Measurements from ENCODE around the gene ZNF217. TPM values are rescaled to one million over a fixed set of nuclear protein-coding genes. Genes with fewer than 3 reads are reported as not detected.
"Not testable (repeated sequence)": the region's sequence is repeated elsewhere in the genome, so short reads cannot be mapped to it uniquely, and the experiment has no call there.

ZNF217 gene
- total RNA-seq, 1 donor from 2014 or later = 57.9 TPM

DNA sequence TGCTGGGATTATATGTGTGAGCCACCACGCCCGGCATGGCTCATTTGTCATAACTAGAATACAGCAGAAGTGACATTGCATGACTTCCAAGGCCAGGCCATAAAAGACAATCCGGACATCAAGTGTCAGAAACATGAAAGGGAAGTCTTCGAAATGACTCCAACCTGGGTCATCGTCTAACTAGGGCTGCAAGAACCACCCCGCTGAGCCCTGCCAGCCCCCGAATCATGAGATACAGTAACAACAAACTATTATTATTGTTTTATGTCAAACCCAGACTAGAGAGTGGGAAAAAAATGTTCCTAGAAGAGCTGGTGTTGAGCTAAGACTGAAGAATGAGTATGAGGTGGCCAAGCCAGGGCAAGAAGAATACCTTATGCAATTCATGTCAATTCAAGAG, 59.6 kb downstream of the ZNF217 start:
- H3K79me2 ChIP-seq (ENCODE audit: insufficient read depth, low read length) = no peaks in the 10 kb centered on the region
- no peak overlapping the region for H3K4me2 ChIP-seq (ENCODE audit: low read length)
- no peaks in the 10 kb centered on the region for H3K36me3 ChIP-seq (ENCODE audit: insufficient read depth, low read length)
- FAIRE-seq = no peak
- no peak overlapping the region for H3K27ac ChIP-seq (ENCODE audit: low read depth, low read length)
- H3K4me3 ChIP-seq (ENCODE audit: insufficient read depth, low read depth, low read length) = no peak overlapping the region
- Mint-ChIP-seq H3K4me3 (ENCODE audit: unreplicated experiment) (no peak overlapping the region), H3K27ac (ENCODE audit: unreplicated experiment) (no peak overlapping the region), H3K9me3 (ENCODE audit: unreplicated experiment) (peaks cover 2% of the 10 kb centered on the region), H3K27me3 (ENCODE audit: low read depth, unreplicated experiment) (no peaks in the 10 kb centered on the region), H3K4me1 (ENCODE audit: low read depth, unreplicated experiment) (no peaks in the 10 kb centered on the region), H3K36me3 (ENCODE audit: low read depth, unreplicated experiment) (no peaks in the 10 kb centered on the region)
- H3K9me3 ChIP-seq (ENCODE audit: insufficient read depth, low read depth, low read length) = no peaks in the 10 kb centered on the region
- H3K4me1 ChIP-seq (ENCODE audit: insufficient read depth, low read length) = no peaks in the 10 kb centered on the region
- TF ChIP-seq CTCF (IDR thresholded peaks at IDR 0.05; ENCODE audit: insufficient read depth, low read depth, low read length) (no peak), EZH2 (IDR thresholded peaks at IDR 0.05; ENCODE audit: insufficient read depth, low read length) (no peak)
- no peak for DNase-seq (ENCODE audit: low read depth)
- no peaks in the 10 kb centered on the region for H3K27me3 ChIP-seq (ENCODE audit: insufficient read depth, low read length)
- H3K9ac ChIP-seq (ENCODE audit: low read length) = no peak overlapping the region
- H4K20me1 ChIP-seq (ENCODE audit: insufficient read depth, low read length) = no peaks in the 10 kb centered on the region
- no peak overlapping the region for H2AFZ ChIP-seq (ENCODE audit: low read depth, low read length)

DNA sequence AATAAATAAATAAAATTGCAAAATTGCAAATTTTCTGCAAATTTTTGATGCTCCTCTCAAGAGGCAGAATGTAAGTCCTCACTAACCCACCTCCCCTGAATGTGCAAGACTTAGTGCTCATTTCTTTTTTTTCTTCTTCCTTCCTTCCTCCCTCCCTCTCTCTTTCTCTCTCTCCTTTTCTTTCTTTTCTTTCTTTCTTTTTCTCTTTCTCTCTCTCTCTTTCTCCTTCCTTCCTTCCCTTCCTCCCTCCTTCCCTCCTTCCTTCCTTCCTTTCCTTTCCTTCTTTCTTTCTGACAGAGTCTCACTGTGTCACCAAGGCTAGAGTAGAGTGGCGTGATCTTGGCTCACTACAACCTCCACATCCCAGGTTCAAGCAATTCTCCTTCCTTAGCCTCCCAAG, 60.1 kb downstream of the ZNF217 start:
- no peaks in the 10 kb centered on the region for H3K27me3 ChIP-seq (ENCODE audit: insufficient read depth, low read length)
- no peak for TF ChIP-seq EZH2 (IDR thresholded peaks at IDR 0.05; ENCODE audit: insufficient read depth, low read length)
- no peak for TF ChIP-seq CTCF (IDR thresholded peaks at IDR 0.05; ENCODE audit: insufficient read depth, low read depth, low read length)
- no peaks in the 10 kb centered on the region for H3K9me3 ChIP-seq (ENCODE audit: insufficient read depth, low read depth, low read length)
- no peaks in the 10 kb centered on the region for H3K36me3 Mint-ChIP-seq (ENCODE audit: low read depth, unreplicated experiment)
- no peaks in the 10 kb centered on the region for H3K4me1 ChIP-seq (ENCODE audit: insufficient read depth, low read length)
- no peak overlapping the region for H3K27ac Mint-ChIP-seq (ENCODE audit: unreplicated experiment)
- H3K9me3 Mint-ChIP-seq (ENCODE audit: unreplicated experiment) = peaks cover 2% of the 10 kb centered on the region
- H4K20me1 ChIP-seq (ENCODE audit: insufficient read depth, low read length) = no peaks in the 10 kb centered on the region
- no peak overlapping the region for H3K4me3 ChIP-seq (ENCODE audit: insufficient read depth, low read depth, low read length)
- H3K27me3 Mint-ChIP-seq (ENCODE audit: low read depth, unreplicated experiment) = no peaks in the 10 kb centered on the region
- no peak overlapping the region for H2AFZ ChIP-seq (ENCODE audit: low read depth, low read length)
- no peaks in the 10 kb centered on the region for H3K36me3 ChIP-seq (ENCODE audit: insufficient read depth, low read length)
- FAIRE-seq = no peak
- H3K4me2 ChIP-seq (ENCODE audit: low read length) = no peak overlapping the region
- H3K4me3 Mint-ChIP-seq (ENCODE audit: unreplicated experiment) = no peak overlapping the region
- no peak overlapping the region for H3K27ac ChIP-seq (ENCODE audit: low read depth, low read length)
- no peaks in the 10 kb centered on the region for H3K4me1 Mint-ChIP-seq (ENCODE audit: low read depth, unreplicated experiment)
- no peak overlapping the region for H3K9ac ChIP-seq (ENCODE audit: low read length)
- no peaks in the 10 kb centered on the region for H3K79me2 ChIP-seq (ENCODE audit: insufficient read depth, low read length)
- DNase-seq (ENCODE audit: low read depth) = no peak

DNA sequence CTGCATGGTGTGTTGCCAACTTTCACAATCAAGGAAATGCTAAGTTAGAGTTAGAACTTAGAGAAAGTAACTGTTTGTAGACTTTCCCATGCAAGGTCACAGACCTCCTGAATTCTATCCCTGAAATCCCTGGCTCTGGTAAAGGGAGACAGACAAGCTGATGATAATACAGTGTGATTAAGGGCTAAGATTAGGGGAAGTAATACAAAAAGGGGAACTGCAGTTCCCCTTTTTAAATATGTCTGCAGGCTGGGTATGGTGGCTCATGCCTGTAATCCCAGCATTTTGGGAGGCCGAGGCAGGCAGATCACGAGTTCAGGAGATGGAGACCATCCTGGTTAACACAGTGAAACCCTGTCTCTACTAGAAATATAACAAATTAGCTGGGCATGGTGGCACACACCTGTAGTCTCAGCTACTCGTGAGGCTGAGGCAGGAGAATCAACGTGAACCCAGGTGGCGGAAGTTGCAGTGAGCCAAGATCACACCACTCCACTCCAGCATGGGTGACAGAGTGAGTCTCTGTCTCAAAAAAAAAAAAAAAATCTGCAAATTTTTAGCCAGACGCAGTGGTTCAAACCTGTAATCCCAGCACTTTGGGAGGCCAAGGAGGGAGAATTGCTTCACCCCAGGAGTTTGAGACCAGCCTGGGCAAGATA, 60.9 kb downstream of the ZNF217 start:
- H3K4me1 ChIP-seq (ENCODE audit: insufficient read depth, low read length); H3K9me3 Mint-ChIP-seq (ENCODE audit: unreplicated experiment); H3K4me2 ChIP-seq (ENCODE audit: low read length); H3K27me3 Mint-ChIP-seq (ENCODE audit: low read depth, unreplicated experiment); H3K4me3 ChIP-seq (ENCODE audit: insufficient read depth, low read depth, low read length); H3K36me3 Mint-ChIP-seq (ENCODE audit: low read depth, unreplicated experiment); H3K4me3 Mint-ChIP-seq (ENCODE audit: unreplicated experiment); DNase-seq (ENCODE audit: low read depth); H3K27ac ChIP-seq (ENCODE audit: low read depth, low read length); H3K79me2 ChIP-seq (ENCODE audit: insufficient read depth, low read length); H3K9me3 ChIP-seq (ENCODE audit: insufficient read depth, low read depth, low read length); H4K20me1 ChIP-seq (ENCODE audit: insufficient read depth, low read length); H3K4me1 Mint-ChIP-seq (ENCODE audit: low read depth, unreplicated experiment); H3K27ac Mint-ChIP-seq (ENCODE audit: unreplicated experiment); FAIRE-seq; H2AFZ ChIP-seq (ENCODE audit: low read depth, low read length); H3K36me3 ChIP-seq (ENCODE audit: insufficient read depth, low read length); H3K9ac ChIP-seq (ENCODE audit: low read length); H3K27me3 ChIP-seq (ENCODE audit: insufficient read depth, low read length): not testable (repeated sequence)

All from astrocyte (in vitro differentiated cells and primary cell).